KOPT-K1 (cell line): ENCODE measurements around the gene PIP4K2B.
"Not testable (repeated sequence)": the region's sequence is repeated elsewhere in the genome, so short reads cannot be mapped to it uniquely, and the experiment has no call there.

Source experiments
- H3K27ac ChIP-seq: fragments of 200-600 bp; sonication (generic); 2 replicates; pipeline ENCODE4 v1.5.1; 2016; ENCODE audit warnings: antibody characterized with exemption, mild to moderate bottlenecking, low read depth, low read length; ENCODE audit not compliant: poor library complexity, severe bottlenecking
- H3K36me3 ChIP-seq: fragments of 200-600 bp; sonication (generic); 2 replicates; pipeline ENCODE4 v1.5.1; 2017; ENCODE audit warnings: antibody characterized with exemption, mild to moderate bottlenecking, low read length, moderate library complexity; ENCODE audit not compliant: insufficient read depth
- H3K9me3 ChIP-seq: fragments of 200-600 bp; sonication (generic); 2 replicates; pipeline ENCODE4 v1.5.1; 2017; ENCODE audit warnings: antibody characterized with exemption, low read length, mild to moderate bottlenecking; ENCODE audit not compliant: insufficient read depth, poor library complexity, severe bottlenecking

PIP4K2B gene

GRCh38 chr17:38791162-38791561 is 8.2 kb downstream of the PIP4K2B start:
- no peaks in the 10 kb centered on the region for H3K9me3 ChIP-seq
- H3K27ac ChIP-seq, result no peak overlapping the region
- peaks cover 69% of the 10 kb centered on the region for H3K36me3 ChIP-seq

GRCh38 chr17:38790148-38790707 is 9.1 kb downstream of the PIP4K2B start:
- H3K27ac ChIP-seq, H3K9me3 ChIP-seq: not testable (repeated sequence)
- peaks cover 69% of the 10 kb centered on the region for H3K36me3 ChIP-seq

- H3K36me3 ChIP-seq, result peaks cover 70% of the 10 kb centered on the region
- no peaks in the 10 kb centered on the region for H3K9me3 ChIP-seq
- H3K27ac ChIP-seq, result no peak overlapping the region
Measured at GRCh38 chr17:38789185-38789584, 10.2 kb downstream of the PIP4K2B start.

DNA sequence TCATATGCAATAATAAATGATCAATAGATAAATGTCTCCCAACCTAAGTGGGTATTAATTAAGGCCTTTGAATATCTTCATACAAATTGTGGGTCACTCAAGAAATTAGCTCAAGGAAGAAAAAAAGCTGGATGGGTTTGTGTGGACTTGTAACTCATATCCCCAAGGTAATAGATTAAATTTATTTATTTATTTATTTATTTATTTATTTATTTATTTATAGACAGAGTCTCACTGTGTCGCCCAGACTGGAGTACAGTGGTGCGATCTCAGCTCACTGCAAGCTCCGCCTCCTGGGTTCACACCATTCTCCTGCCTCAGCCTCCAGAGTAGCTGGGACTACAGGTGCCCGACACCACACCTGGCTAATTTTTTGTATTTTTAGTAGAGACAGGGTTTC is 11.4 kb downstream of the PIP4K2B start:
- H3K27ac ChIP-seq, H3K9me3 ChIP-seq: not testable (repeated sequence)

DNA sequence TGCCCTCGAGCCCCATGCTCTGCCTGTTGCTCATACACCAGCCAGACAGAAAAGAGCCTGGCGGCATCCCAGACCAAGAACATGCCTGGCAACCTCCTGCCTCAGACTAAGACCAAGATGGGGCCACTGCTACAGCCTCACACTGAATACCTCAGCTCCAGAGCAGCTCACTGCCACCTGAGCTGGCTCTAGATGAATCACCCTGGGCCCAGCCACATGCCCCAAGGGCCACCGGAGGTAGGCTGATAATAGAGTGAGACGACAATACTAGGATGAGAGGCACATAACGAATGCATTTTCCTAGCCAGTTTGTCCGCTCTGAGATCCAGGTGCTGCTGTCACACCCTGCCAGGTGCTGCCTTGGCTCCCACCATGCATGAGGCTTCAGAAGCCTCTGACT is 13.0 kb downstream of the PIP4K2B start:
- H3K36me3 ChIP-seq, result peaks cover 77% of the 10 kb centered on the region
- no peak overlapping the region for H3K27ac ChIP-seq
- no peaks in the 10 kb centered on the region for H3K9me3 ChIP-seq

More for the DNA sequence above, 11.4 kb downstream of the PIP4K2B start:
- H3K36me3 ChIP-seq, result peaks cover 71% of the 10 kb centered on the region

DNA sequence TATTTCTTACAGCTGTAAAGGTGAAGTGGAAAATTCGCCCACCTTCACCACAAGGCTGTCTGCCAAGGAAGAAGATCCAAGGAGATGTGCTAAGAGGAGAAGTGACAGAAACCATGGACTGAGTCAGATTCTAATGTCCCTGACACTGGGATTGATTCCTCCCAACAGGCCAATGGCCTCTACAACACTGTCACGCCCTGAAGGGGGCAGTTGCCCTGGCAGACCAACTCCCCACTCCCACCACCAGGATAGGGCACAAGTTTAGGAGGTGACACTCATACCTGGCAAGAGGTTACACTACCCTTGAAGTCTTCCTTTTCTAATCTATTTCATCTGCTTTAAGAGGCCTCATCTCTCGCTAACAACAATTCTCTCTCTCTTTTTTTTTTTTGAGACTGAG is 16.1 kb downstream of the PIP4K2B start:
- no peaks in the 10 kb centered on the region for H3K9me3 ChIP-seq
- H3K27ac ChIP-seq, result no peak overlapping the region
- H3K36me3 ChIP-seq, result peaks cover 91% of the 10 kb centered on the region

- no peaks in the 10 kb centered on the region for H3K9me3 ChIP-seq
- H3K27ac ChIP-seq, result no peak overlapping the region
- H3K36me3 ChIP-seq, result peaks cover 99% of the 10 kb centered on the region
Measured at GRCh38 chr17:38779965-38780752, 19.2 kb downstream of the PIP4K2B start.

DNA sequence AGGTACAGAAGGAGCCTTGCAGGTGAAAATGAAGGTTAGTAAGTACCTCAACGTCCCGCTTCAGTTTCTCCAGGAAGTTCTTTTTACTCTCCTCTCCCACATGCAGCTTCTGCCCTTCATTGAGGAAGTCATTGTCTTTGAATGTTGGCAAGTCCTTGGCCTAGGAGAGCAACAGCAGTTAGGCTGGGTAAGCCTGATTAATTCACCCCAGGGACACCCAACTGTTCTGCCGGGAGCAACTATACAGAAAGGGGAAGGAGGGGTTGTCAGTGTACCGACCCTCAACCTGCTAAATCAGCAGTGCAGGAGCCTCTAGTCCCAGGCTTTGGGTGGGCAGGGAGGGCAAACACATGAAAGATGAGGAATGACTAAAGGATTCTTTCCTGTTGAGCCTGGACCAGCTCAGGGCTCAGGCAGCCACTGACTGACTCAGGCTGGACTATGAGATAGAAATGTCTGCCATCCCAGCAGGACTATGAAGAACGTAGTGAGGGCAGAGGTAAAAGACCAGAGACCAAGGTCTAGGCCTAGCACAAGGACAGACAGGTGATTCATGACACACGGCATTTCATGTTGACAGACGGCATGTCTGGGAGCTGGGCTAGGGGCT is 21.6 kb downstream of the PIP4K2B start:
- Histone ChIP-seq H3K27ac (no peak overlapping the region), H3K36me3 (peaks cover 98% of the 10 kb centered on the region)

GRCh38 chr17:38773258-38773657 is 26.1 kb downstream of the PIP4K2B start:
- H3K36me3 ChIP-seq, result peaks cover 98% of the 10 kb centered on the region
- no peak overlapping the region for H3K27ac ChIP-seq
- H3K9me3 ChIP-seq, result no peaks in the 10 kb centered on the region

More for the DNA sequence above, 21.6 kb downstream of the PIP4K2B start:
- H3K9me3 ChIP-seq, result no peaks in the 10 kb centered on the region

DNA sequence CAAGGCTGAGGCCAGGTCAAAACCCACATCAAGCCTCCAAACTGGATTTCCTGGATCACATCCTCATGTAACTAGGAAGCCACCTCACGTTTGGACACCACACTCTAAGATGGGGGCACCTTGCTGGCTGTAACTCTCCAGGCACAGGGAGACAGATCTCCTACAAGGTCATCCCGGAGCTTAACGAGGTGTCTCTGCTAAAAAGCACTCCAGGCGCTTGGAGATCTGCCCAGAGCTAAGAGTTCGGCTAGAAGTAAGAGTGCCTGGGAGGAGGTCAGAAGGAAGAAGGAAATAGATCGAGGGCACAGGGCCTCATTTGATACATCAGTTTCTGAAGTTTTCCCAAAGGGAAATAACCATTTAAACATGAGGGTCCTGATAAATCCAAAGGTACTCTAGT is 30.9 kb downstream of the PIP4K2B start:
- H3K36me3 ChIP-seq, result peaks cover 100% of the 10 kb centered on the region
- H3K9me3 ChIP-seq, result no peaks in the 10 kb centered on the region
- H3K27ac ChIP-seq, result no peak overlapping the region

GRCh38 chr17:38766341-38766740 is 33.0 kb downstream of the PIP4K2B start:
- peaks cover 100% of the 10 kb centered on the region for H3K36me3 ChIP-seq

GRCh38 chr17:38762231-38762630 is 37.1 kb downstream of the PIP4K2B start:
- Histone ChIP-seq H3K27ac (no peak overlapping the region), H3K9me3 (no peaks in the 10 kb centered on the region), H3K36me3 (peaks cover 98% of the 10 kb centered on the region)

More at GRCh38 chr17:38766341-38766740, 33.0 kb downstream of the PIP4K2B start:
- no peaks in the 10 kb centered on the region for H3K9me3 ChIP-seq
- no peak overlapping the region for H3K27ac ChIP-seq

DNA sequence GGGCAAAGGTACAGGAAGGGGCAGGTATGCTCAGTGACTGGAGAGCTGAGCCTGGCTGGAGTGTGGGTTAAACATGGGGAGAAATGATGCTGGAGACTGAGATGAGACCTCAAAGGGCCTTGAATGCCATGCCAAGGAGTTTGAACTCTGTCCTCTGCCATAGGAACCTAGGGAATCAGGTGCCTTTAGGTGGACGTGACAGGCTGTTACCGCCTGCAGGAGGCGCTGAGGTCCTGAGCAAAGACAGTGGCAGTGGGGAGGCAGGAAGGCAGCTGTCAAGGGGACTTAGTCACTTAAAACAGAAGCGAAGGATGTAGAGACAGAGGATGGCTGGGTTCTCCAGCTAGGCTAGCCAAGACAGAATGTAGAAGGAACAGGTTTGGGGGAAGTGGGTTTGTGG is 37.7 kb downstream of the PIP4K2B start:
- H3K36me3 ChIP-seq, result peaks cover 98% of the 10 kb centered on the region
- H3K27ac ChIP-seq, result no peak overlapping the region
- no peaks in the 10 kb centered on the region for H3K9me3 ChIP-seq

- Histone ChIP-seq H3K9me3 (no peaks in the 10 kb centered on the region), H3K27ac (peak overlapping the region; percentile 73), H3K36me3 (peaks cover 43% of the 10 kb centered on the region)
Measured at GRCh38 chr17:38753071-38753506, 46.3 kb downstream of the PIP4K2B start.

GRCh38 chr17:38752308-38753070 is 46.9 kb downstream of the PIP4K2B start, which contains the start of gene PSMB3:
TSS of gene PSMB3 (plus strand) at chr17:38752741. CDS start at chr17:38752827, 86 bp downstream.
- H3K27ac ChIP-seq, result peak within 1 kb of the TSS; percentile 73
- no peaks in the 10 kb centered on the region for H3K9me3 ChIP-seq
- H3K36me3 ChIP-seq, result peaks cover 37% of the 10 kb centered on the region
